ENCODE measurements around the gene LMF2.

LMF2 gene

GRCh38 chr22:50516068-50516467, 8.6 kb upstream of the LMF2 start:
- no peak for DNase-seq (ENCODE audit: low read depth)
- H3K4me3 ChIP-seq (replicated peaks; ENCODE audit: low read depth, low read length): no peak overlapping the region
- no peak for TF ChIP-seq CTCF (IDR thresholded peaks at IDR 0.05; ENCODE audit: low read length, missing control alignments)

- TF ChIP-seq CTCF (IDR thresholded peaks at IDR 0.05; ENCODE audit: low read length, missing control alignments): no peak
- DNase-seq (ENCODE audit: low read depth): no peak
- no peak overlapping the region for H3K4me3 ChIP-seq (replicated peaks; ENCODE audit: low read depth, low read length)
Measured at GRCh38 chr22:50513175-50513574, 5.7 kb upstream of the LMF2 start.

GRCh38 chr22:50508897-50509296, 1.4 kb upstream of the LMF2 start:
- no peak for DNase-seq (ENCODE audit: low read depth)
- no peak for TF ChIP-seq CTCF (IDR thresholded peaks at IDR 0.05; ENCODE audit: low read length, missing control alignments)
- H3K4me3 ChIP-seq (replicated peaks; ENCODE audit: low read depth, low read length): peak overlapping the region; percentile 75

- DNase-seq (ENCODE audit: low read depth): peak; percentile 98
- H3K4me3 ChIP-seq (replicated peaks; ENCODE audit: low read depth, low read length): peak within 1 kb of the TSS; percentile 96
Measured at GRCh38 chr22:50507991-50508884, 736 bp upstream of the LMF2 start, which contains the start of gene NCAPH2. TSS of gene NCAPH2 (plus strand) at chr22:50508224. CDS start at chr22:50508338, 114 bp downstream.

GRCh38 chr22:50506611-50507420, 686 bp downstream of the LMF2 start:
- H3K4me3 ChIP-seq (replicated peaks; ENCODE audit: low read depth, low read length): peak overlapping the region; percentile 96
- no peak for DNase-seq (ENCODE audit: low read depth)
- TF ChIP-seq CTCF (IDR thresholded peaks at IDR 0.05; ENCODE audit: low read length, missing control alignments): no peak

More at GRCh38 chr22:50507991-50508884, 736 bp upstream of the LMF2 start, which contains the start of gene NCAPH2:
- no peak for TF ChIP-seq CTCF (IDR thresholded peaks at IDR 0.05; ENCODE audit: low read length, missing control alignments)

- DNase-seq (ENCODE audit: low read depth): no peak
- TF ChIP-seq CTCF (IDR thresholded peaks at IDR 0.05; ENCODE audit: low read length, missing control alignments): no peak
- H3K4me3 ChIP-seq (replicated peaks; ENCODE audit: low read depth, low read length): peak overlapping the region; percentile 96
Measured at GRCh38 chr22:50505776-50506610, 1.5 kb downstream of the LMF2 start.
